ENCODE measurements around the gene SAMD13. TPM values are rescaled to one million over a fixed set of nuclear protein-coding genes. Genes with fewer than 3 reads are reported as not detected.

SAMD13 gene
- total RNA-seq, 1 experiment from 2014 or later = 2.2 TPM

DNA sequence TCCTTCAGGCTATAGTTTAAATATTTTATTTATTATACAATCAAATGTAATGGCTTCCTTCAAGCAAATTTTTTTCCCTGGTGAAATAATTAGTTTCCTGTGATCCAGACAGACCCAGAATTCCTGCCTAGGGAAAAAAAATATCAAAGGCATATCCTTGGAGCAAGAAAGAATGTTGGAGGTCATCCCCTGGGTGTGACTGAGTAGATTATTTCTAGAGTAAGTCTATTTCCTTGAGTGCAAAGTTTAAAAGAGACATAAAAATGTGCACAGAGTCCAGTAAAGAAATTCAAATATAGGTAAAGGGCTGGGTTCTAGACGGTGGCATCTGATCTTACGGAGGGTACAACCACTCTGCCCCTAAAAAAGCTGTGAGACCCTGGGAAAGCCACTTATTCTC, 32.2 kb upstream of the SAMD13 start:
- H3K4me1 ChIP-seq (ENCODE audit: control insufficient read depth, insufficient read depth, low read length) = peaks cover 13% of the 10 kb centered on the region
- no peaks in the 10 kb centered on the region for H3K27me3 ChIP-seq (ENCODE audit: control insufficient read depth, insufficient read depth, low read length)
- no peaks in the 10 kb centered on the region for H3K9me3 ChIP-seq (ENCODE audit: control insufficient read depth, insufficient read depth, low read depth, low read length)
- intact Hi-C loops (cut with micrococcal nuclease; ENCODE audit: unreplicated experiment) = no loop called here
- no peaks in the 10 kb centered on the region for H3K36me3 ChIP-seq (ENCODE audit: control insufficient read depth, insufficient read depth, low read length)
- DNase-seq (ENCODE audit: low read depth, low spot score) (no peak), ATAC-seq (no peak)
- BruUV-seq (replicated peaks) = no TSS peak
- ChIA-PET CTCF (no interaction called here), POLR2A (no interaction called here)
- TF ChIP-seq TCF7L2 (IDR thresholded peaks at IDR 0.05; ENCODE audit: low read depth, low read length) (no peak), REST (IDR thresholded peaks at IDR 0.05; ENCODE audit: insufficient read depth in 1 of 2, low read depth in 2 of 2, low read length in 1 of 2) (no peak), CTCF (IDR thresholded peaks at IDR 0.05) (no peak), SIN3A (IDR thresholded peaks at IDR 0.05; ENCODE audit: borderline replicate concordance, insufficient read depth, low read depth, low read length) (no peak), POLR2AphosphoS5 (IDR thresholded peaks at IDR 0.05; ENCODE audit: low read depth, low read length) (no peak)
- no peak overlapping the region for H3K27ac ChIP-seq (ENCODE audit: low read length)
- in situ Hi-C loops (cut with HindIII; ENCODE audit: low pct_unique_long_range_greater_than_20kb, low sequenced_read_pairs) = no loop called here
- no peak overlapping the region for H3K4me3 ChIP-seq (ENCODE audit: low read depth in 2 of 2, low read length in 2 of 2)

DNA sequence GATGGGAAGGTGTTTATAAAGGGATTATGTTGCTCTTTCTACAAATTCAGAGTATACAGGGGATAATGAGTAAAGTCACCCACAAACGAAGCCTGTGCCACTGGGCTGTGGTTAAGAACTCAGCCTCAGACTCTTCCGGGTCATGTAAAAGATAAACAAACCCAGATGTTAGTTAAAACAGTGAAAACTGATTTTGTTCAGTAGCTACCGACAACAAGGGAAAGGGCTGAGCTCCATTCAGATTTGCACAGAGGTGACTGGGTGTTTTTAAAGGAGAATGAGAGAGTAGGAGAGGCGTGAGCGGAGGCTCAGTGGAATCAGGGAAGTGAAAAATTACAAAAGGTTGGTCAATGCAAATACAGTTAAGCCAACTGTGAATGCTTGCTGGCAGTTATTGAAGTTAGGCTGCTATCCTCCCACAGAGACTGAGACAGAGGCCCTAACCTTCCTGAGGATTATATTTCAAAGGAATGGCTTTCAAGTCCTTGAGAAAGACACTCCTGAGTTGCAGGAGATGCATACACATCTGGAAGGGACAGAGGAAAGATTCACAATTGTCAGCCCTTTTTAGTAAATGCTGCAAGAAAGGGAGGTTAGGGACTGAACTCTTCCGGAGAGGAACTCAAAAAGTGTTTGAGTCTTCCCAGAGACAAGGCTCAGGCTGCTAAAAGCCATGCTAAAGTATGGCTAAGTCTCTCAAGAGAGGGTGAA, 29.9 kb upstream of the SAMD13 start:
- BruUV-seq (replicated peaks) = no TSS peak
- H3K9me3 ChIP-seq (ENCODE audit: control insufficient read depth, insufficient read depth, low read depth, low read length) = no peaks in the 10 kb centered on the region
- H3K4me3 ChIP-seq (ENCODE audit: low read depth in 2 of 2, low read length in 2 of 2) = peak overlapping the region in 1 of 2 experiments; percentile 12; a peak in 2 of 4 replicates
- no peaks in the 10 kb centered on the region for H3K36me3 ChIP-seq (ENCODE audit: control insufficient read depth, insufficient read depth, low read length)
- intact Hi-C loops (cut with micrococcal nuclease; ENCODE audit: unreplicated experiment) = no loop called here
- ChIA-PET CTCF (no interaction called here), POLR2A (interaction anchor here (0.7 kb wide), 1 partner anchor 127 kb away, joined by 3 read pairs; the partner anchor contains the start of gene PRKACB)
- peak overlapping the region; percentile 44 for H3K27ac ChIP-seq (ENCODE audit: low read length)
- TF ChIP-seq CTCF (IDR thresholded peaks at IDR 0.05) (no peak), REST (IDR thresholded peaks at IDR 0.05; ENCODE audit: insufficient read depth in 1 of 2, low read depth in 2 of 2, low read length in 1 of 2) (no peak), SIN3A (IDR thresholded peaks at IDR 0.05; ENCODE audit: borderline replicate concordance, insufficient read depth, low read depth, low read length) (no peak), POLR2AphosphoS5 (IDR thresholded peaks at IDR 0.05; ENCODE audit: low read depth, low read length) (no peak), TCF7L2 (IDR thresholded peaks at IDR 0.05; ENCODE audit: low read depth, low read length) (peak; percentile 64)
- peak; percentile 82 for ATAC-seq
- in situ Hi-C loops (cut with HindIII; ENCODE audit: low pct_unique_long_range_greater_than_20kb, low sequenced_read_pairs) = no loop called here
- no peak for DNase-seq (ENCODE audit: low read depth, low spot score)
- H3K27me3 ChIP-seq (ENCODE audit: control insufficient read depth, insufficient read depth, low read length) = no peaks in the 10 kb centered on the region
- peaks cover 13% of the 10 kb centered on the region for H3K4me1 ChIP-seq (ENCODE audit: control insufficient read depth, insufficient read depth, low read length)

Data from Panc1 (cell line).